Liver (tissue), 9 donors: ENCODE data around the gene ALK. TPM values are rescaled to one million over a fixed set of nuclear protein-coding genes. Genes with fewer than 3 reads are reported as not detected.

Experiments
- DNase-seq: peaks from one replicate; pipeline ENCODE4 v3.0.0-alpha.2; 2017; ENCODE audit warnings: low spot score
- H3K27ac ChIP-seq, 2 donors: one replicate each; pipeline ENCODE4 v1.7.0; 2013; ENCODE audit warnings: inconsistent platforms in 2 of 2, low read length in 2 of 2, control low read depth in 1 of 2, low read depth in 1 of 2, mild to moderate bottlenecking in 1 of 2
- H3K27me3 ChIP-seq, 4 donors: one replicate each; pipeline versions ENCODE4 v1.6.1 to v1.7.0; 2013; ENCODE audit warnings: low read length in 3 of 4, inconsistent platforms in 1 of 4, mild to moderate bottlenecking in 1 of 4, moderate library complexity in 1 of 4; ENCODE audit not compliant: control insufficient read depth in 4 of 4, insufficient read depth in 4 of 4
- H3K36me3 ChIP-seq, 4 donors: one replicate each; pipeline versions ENCODE4 v1.6.1 to v1.7.0; 2013; ENCODE audit warnings: low read length in 3 of 4, mild to moderate bottlenecking in 3 of 4, low read depth in 1 of 4, moderate library complexity in 1 of 4; ENCODE audit not compliant: control insufficient read depth in 4 of 4, insufficient read depth in 3 of 4
- H3K4me1 ChIP-seq, 4 donors: one replicate each; pipeline versions ENCODE4 v1.6.1 to v1.7.0; 2013; ENCODE audit warnings: low read length in 3 of 4, mild to moderate bottlenecking in 3 of 4, moderate library complexity in 1 of 4; ENCODE audit not compliant: control insufficient read depth in 4 of 4, insufficient read depth in 4 of 4
- H3K4me3 ChIP-seq, 3 donors: one replicate each; pipeline versions ENCODE4 v1.6.1 to v1.7.0; 2013; ENCODE audit warnings: low read length in 3 of 3, control low read depth in 1 of 3, low read depth in 1 of 3, mild to moderate bottlenecking in 1 of 3
- H3K9ac ChIP-seq, 2 donors: one replicate each; pipeline ENCODE4 v1.7.0; 2013; ENCODE audit warnings: low read length in 2 of 2, mild to moderate bottlenecking in 2 of 2, moderate library complexity in 2 of 2, control low read depth in 1 of 2, low read depth in 1 of 2
- H3K9me3 ChIP-seq, 4 donors: one replicate each; pipeline versions ENCODE4 v1.6.1 to v1.7.0; 2013; ENCODE audit warnings: low read length in 3 of 4; ENCODE audit not compliant: control insufficient read depth in 4 of 4
- ATF3 ChIP-seq: IDR thresholded peaks from 2 replicates; pipeline ENCODE4 v1.6.1; 2016; ENCODE audit warnings: antibody characterized with exemption
- FOXA2 ChIP-seq: IDR thresholded peaks from 2 replicates; pipeline ENCODE4 v1.6.1; 2016; ENCODE audit warnings: antibody characterized with exemption
- GABPA ChIP-seq, 2 donors: IDR thresholded peaks in 1 of 2; conservative IDR thresholded peaks in 1 of 2; 2 replicates each; pipeline ENCODE4 v1.6.1; 2016; ENCODE audit warnings: antibody characterized with exemption in 2 of 2, mild to moderate bottlenecking in 1 of 2, moderate library complexity in 1 of 2
- HNF4G ChIP-seq: IDR thresholded peaks from 2 replicates; pipeline ENCODE4 v1.6.1; 2016; ENCODE audit warnings: antibody characterized with exemption
- JUND ChIP-seq, 2 donors: IDR thresholded peaks; 2 replicates each; pipeline ENCODE4 v1.6.1; 2016; ENCODE audit warnings: antibody characterized with exemption in 2 of 2
- MAX ChIP-seq: IDR thresholded peaks from 2 replicates; pipeline ENCODE4 v1.6.1; 2016; ENCODE audit warnings: antibody characterized with exemption
- NR2F2 ChIP-seq: IDR thresholded peaks from 2 replicates; pipeline ENCODE4 v1.6.1; 2016; ENCODE audit warnings: antibody characterized with exemption
- RAD21 ChIP-seq, 2 donors: IDR thresholded peaks; 2 replicates each; pipeline ENCODE4 v1.6.1; 2016; ENCODE audit warnings: antibody characterized with exemption in 2 of 2, mild to moderate bottlenecking in 2 of 2
- REST ChIP-seq: IDR thresholded peaks from 2 replicates; pipeline ENCODE4 v1.6.1; 2016; ENCODE audit warnings: antibody characterized with exemption, mild to moderate bottlenecking
- RXRA ChIP-seq, 2 donors: IDR thresholded peaks; 2 replicates each; pipeline ENCODE4 v1.6.1; 2017 to 2018; ENCODE audit warnings: antibody characterized with exemption in 2 of 2, mild to moderate bottlenecking in 1 of 2
- SP1 ChIP-seq: IDR thresholded peaks from 2 replicates; pipeline ENCODE4 v1.6.1; 2018; ENCODE audit warnings: antibody characterized with exemption, mild to moderate bottlenecking
- ZBTB33 ChIP-seq: IDR thresholded peaks from 2 replicates; pipeline ENCODE4 v1.6.1; 2016; ENCODE audit warnings: antibody characterized with exemption
- polyA plus RNA-seq, 2 donors: library from polyadenylated mRNA; stranded (reverse) in 1 of 2; unstranded in 1 of 2; fragments of 200-250 nt in 1 of 2; fragments of >200 nt in 1 of 2; fragmentation: Nextera tagmentation in 1 of 2; extraction: Ambion mirVana in 1 of 2; gene quantifications; one replicate each; pipeline versions ENCODE4 v1.2.1 to v1.2.3, GENCODE V29; 2013 to 2015
- total RNA-seq, 2 donors: library from RNA; depleted of rRNA; stranded (reverse); fragments of >200 nt; gene quantifications; one replicate each; pipeline ENCODE4 v1.2.3, GENCODE V29; 2014
- donor health status: healthy.
- donor health status: healthy.
- donor health status: healthy.
- donor health status: healthy.
- donor health status: healthy.

Gene ALK
- total and polyA plus RNA-seq, 4 donors = under 0.01 TPM; not detected in 3

GRCh38 chr2:29459445-29460179 lies 461.8 kb downstream of the ALK start (continued):
- TF ChIP-seq ATF3 (no peak), NR2F2 (no peak), ZBTB33 (no peak), MAX (no peak), SP1 (no peak), FOXA2 (no peak), RAD21 (IDR thresholded peaks at IDR 0.05) (no peak)

GRCh38 chr2:29456429-29456828 lies 465.0 kb downstream of the ALK start:
- no peak for DNase-seq
- H3K9me3 ChIP-seq = no peaks in the 10 kb centered on the region
- H3K4me1 ChIP-seq = no peaks in the 10 kb centered on the region
- no peak overlapping the region for H3K4me3 ChIP-seq
- H3K27ac ChIP-seq = no peak overlapping the region
- H3K36me3 ChIP-seq = no peaks in the 10 kb centered on the region
- H3K27me3 ChIP-seq = no peaks in the 10 kb centered on the region
- H3K9ac ChIP-seq = no peak overlapping the region
- TF ChIP-seq RAD21 (IDR thresholded peaks at IDR 0.05) (no peak), MAX (no peak), ZBTB33 (no peak), GABPA (IDR thresholded peaks at IDR 0.05 in 1 of 2, conservative IDR thresholded peaks at IDR 0.05 in 1 of 2) (no peak), JUND (IDR thresholded peaks at IDR 0.05) (no peak), HNF4G (no peak), ATF3 (no peak), RXRA (IDR thresholded peaks at IDR 0.05) (no peak), REST (no peak)
